Activated effector memory CD4-positive, alpha-beta T cell treated with anti-CD3 and anti-CD28 coated beads, Interleukin-2, amount 50 U/mL, for 16 hours (primary cell): Measurements from ENCODE around the gene MED25.
"Not testable (repeated sequence)": the region's sequence is repeated elsewhere in the genome, so short reads cannot be mapped to it uniquely, and the experiment has no call there.

ENCODE experiments used
- DNase-seq: peaks from one replicate; pipeline ENCODE4 v3.0.0-alpha.2; 2020

The MED25 gene

GRCh38 chr19:49818649-49819370, 721 bp downstream of the MED25 start:
- no peak for DNase-seq

GRCh38 chr19:49819452-49820115, 1.5 kb downstream of the MED25 start:
- DNase-seq: not testable (repeated sequence)

DNA sequence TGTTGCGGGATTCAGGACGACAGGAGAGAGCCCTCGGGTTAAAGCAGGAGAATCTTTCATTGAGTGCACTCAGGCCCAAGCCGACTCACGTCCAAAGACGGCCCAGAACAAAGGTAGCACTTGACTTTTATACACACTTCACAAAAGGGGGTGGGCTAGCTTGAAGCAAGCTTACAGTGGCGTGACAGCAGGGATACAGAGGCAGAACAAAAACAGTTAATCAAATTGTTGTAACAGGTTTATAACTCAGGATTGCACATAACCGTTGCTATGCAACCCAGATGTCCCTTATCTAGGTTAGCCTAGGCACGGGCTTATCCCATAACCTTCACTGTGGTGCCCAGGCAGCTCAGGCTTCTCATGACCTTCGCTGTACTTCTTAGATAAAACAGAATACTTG, 2.0 kb downstream of the MED25 start:
- DNase-seq: no peak

- DNase-seq: no peak
Observed at GRCh38 chr19:49823472-49823871, 5.4 kb downstream of the MED25 start.

- DNase-seq: no peak
Observed at GRCh38 chr19:49824662-49825061, 6.6 kb downstream of the MED25 start.

GRCh38 chr19:49827034-49827433, 8.9 kb downstream of the MED25 start:
- no peak for DNase-seq

- DNase-seq: no peak
Observed at GRCh38 chr19:49829200-49829599, 11.1 kb downstream of the MED25 start.

GRCh38 chr19:49829721-49830120, 11.6 kb downstream of the MED25 start:
- no peak for DNase-seq

- no peak for DNase-seq
Observed at GRCh38 chr19:49830766-49831165, 12.7 kb downstream of the MED25 start.

DNA sequence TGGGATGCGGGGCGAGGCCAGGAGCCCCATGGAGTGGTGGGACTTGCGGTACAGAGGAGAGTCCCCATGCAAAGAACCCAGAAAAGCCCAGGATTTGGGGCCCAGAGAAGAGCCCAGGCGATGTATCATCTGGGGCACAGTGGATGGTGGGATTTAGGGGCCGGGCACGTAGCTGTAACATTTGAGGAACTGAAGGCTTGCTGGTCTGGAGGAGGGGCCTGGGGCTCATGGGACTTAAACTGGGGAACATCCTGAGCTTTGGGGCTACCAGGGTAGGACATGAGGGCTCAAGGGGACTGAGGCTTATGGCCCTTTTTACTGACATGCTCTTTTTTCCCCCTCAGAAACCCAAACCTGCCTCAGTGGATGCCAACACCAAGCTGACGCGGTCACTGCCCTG, 13.5 kb downstream of the MED25 start:
- no peak for DNase-seq

DNA sequence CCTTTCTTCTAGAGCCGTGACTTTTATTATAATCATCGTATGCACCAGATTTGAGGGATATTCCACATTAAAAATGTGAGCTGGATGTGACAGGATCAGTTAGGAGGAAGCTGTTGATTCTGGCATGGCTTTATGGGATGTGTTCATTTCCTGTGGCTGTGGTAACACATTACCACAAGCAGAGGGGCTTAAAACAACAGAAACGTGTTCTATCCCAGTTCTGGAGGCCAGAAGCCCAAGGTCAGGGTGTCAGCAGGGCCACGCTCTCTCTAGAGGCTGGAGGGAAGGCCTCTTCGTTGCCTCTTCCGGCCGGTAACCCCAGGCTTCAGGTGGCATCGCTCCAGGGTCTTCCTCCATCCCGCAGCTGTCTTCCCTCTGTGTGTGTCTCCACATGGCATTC, 14.5 kb downstream of the MED25 start:
- no peak for DNase-seq

DNA sequence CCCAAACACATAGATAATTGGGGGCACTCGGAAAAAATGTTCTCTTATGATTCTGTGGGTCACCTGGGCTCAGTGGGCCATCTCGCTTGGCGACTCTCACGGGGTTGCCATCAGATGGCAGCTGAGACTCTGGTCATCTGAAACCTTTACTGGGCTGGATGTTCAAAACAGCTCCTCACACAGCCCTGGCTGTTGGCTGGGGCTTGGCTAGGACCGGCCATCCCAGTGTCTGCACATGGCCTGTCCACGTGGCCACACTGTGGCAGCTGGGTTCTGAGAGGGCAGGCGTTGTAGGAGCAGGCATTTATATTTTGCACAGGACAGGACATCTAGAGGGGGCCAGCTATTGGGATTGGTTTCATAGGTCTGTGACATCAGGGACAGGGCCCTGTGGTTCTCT, 15.5 kb downstream of the MED25 start:
- no peak for DNase-seq

DNA sequence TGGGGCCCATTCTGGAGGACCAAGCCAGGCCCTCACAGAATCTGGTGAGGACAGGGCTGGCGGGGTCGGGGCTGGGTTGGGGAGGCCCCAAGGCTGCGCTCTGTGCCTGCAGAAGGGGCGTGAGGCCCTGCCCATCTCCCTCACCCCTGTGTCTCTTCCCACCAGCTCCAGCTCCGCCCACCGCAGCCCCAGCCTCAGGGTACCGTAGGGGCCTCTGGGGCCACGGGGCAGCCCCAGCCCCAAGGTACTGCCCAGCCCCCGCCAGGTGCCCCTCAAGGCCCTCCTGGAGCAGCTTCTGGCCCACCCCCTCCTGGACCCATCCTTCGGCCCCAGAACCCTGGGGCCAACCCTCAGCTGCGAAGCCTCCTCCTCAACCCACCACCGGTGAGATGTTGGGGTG, 17.5 kb downstream of the MED25 start:
- no peak for DNase-seq

- no peak for DNase-seq
Observed at GRCh38 chr19:49836176-49837008, 18.3 kb downstream of the MED25 start.

- no peak for DNase-seq
Observed at GRCh38 chr19:49837009-49837310, 18.9 kb downstream of the MED25 start.

GRCh38 chr19:49837425-49837824, 19.3 kb downstream of the MED25 start:
- no peak for DNase-seq

- no peak for DNase-seq
Observed at GRCh38 chr19:49838885-49839588, 20.9 kb downstream of the MED25 start.

DNA sequence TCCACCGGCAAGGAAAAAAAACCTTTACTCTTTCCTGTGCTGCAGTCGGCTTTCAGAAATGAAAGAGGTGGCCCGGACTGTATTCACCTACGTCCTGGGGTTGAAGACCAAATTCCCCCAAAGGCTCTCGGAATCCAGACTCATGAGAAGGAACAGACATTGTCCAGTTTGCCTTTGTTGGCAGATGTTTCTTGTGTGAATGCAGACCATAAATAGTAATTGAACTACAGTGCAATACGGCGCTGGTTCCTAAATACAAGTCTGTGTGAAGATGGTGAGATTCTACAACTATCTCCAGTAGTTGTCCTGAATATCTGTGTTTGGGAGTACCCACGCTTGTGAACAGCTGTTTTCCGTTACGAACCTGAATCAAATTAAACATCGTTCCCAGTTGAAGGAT, 21.6 kb downstream of the MED25 start:
- no peak for DNase-seq

GRCh38 chr19:49840321-49840720, 22.2 kb downstream of the MED25 start:
- no peak for DNase-seq

DNA sequence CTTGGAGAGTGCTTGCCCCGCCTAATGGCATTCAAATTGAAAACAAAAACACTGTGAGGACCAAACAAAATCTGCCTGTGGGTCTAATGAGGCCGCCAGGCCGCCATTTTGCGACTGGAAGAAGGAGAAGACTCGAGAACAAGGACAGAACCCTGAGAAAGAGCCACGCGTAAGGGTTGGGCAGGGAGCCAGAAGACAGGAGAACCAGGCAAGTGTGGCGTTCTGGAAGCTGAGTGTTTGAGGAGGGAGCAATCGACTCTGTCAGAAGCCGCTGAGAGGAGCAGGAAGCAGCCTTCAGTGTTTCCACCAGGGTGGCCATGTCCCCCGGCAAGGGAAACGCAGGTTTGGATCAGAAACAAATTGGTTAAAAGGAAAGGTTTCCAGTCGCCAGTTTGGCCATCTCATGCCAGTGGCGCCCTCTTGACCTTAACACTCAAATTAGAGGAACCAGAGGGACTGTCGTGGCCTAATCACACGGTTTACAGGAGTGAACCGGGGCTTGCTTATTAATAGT, 22.7 kb downstream of the MED25 start:
- DNase-seq: no peak

- no peak for DNase-seq
Observed at GRCh38 chr19:49843265-49843664, 25.2 kb downstream of the MED25 start.

DNA sequence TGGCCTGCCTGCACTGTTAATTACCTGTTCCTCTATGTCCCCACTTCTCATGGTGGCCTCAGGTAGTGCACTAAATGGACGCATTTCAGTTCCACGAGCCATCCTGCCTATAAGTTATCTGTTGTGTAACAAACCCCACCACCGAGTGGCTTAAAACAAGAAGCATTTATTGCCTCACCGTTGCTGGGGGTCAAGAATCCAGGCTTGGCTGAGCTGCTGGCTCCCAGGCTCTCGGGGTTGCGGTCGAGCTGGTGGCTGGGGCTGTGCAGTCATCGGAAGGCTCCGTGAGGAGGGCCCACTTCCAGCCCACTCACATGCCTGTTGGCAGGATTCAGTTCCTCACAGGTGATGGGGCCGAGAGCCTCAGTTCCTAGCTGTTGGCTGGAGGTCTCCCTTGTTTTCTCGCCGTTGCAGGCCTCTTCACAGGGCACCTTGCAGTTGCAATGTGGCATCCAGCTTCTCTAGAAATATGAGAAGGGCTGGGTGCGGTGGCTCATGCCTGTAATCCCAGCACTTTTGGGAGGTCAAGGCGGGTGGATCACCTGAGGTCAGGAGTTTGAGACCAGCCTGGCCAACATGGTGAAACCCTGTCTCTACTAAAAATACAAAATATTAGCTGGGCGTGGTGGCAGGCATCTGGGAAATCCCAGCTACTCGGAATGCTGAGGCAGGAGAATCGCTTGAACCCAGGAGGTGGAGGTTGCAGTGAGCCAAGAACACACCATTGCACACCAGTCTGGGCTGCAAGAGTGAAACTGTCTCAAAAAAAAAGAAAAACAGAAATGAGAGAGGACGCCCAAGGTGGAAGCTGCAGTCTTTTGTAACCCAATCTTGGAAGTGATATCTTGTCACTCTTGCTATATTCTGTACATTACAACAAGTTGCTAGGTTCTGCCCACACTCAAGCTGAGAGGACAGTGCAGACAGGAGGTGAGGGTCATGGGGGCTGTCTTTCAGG, 26.3 kb downstream of the MED25 start:
- DNase-seq: peak; percentile 57
